ENCODE data around the gene THOC6. TPM values are rescaled to one million over a fixed set of nuclear protein-coding genes. Genes with fewer than 3 reads are reported as not detected.

Gene THOC6
- total RNA-seq, 1 donor, result 23.5 TPM

GRCh38 chr16:3038256-3038655 is 14.4 kb downstream of the THOC6 start:
- TF ChIP-seq CTCF (IDR thresholded peaks at IDR 0.05; ENCODE audit: extremely low read depth, low read depth, low read length), result no peak
- H3K27me3 ChIP-seq (ENCODE audit: insufficient read depth, low read length), result peaks cover 58% of the 10 kb centered on the region

DNA sequence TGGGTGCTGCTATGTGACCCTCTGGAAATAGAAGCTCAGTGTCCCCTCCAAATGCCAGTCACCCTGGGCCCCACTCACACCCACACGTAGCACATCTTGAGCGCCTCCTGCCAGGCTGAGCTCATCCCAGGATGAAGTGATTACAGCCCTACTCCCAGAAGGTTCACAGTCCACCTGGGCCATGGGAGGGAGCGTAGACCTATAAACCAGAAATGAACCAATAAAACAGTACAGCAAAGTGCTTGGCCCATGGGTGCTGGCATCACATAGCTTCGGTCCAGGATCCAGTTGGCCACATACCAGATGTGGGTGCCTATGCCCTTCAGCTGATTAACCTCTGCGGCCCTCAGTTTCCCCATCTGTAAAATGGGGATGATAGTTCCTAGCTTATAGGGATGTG is 15.1 kb downstream of the THOC6 start:
- TF ChIP-seq CTCF (IDR thresholded peaks at IDR 0.05; ENCODE audit: extremely low read depth, low read depth, low read length), result no peak
- Histone ChIP-seq H3K4me3 (ENCODE audit: insufficient read depth, low read length) (no peak overlapping the region), H3K27me3 (ENCODE audit: insufficient read depth, low read length) (peaks cover 57% of the 10 kb centered on the region), H3K36me3 (ENCODE audit: insufficient read depth, low read length) (no peaks in the 10 kb centered on the region), H3K9me3 (ENCODE audit: low read depth, low read length) (no peaks in the 10 kb centered on the region), H3K4me2 (ENCODE audit: insufficient read depth, low read length) (no peak overlapping the region), H4K20me1 (ENCODE audit: insufficient read depth, low read length) (no peaks in the 10 kb centered on the region), H2AFZ (ENCODE audit: low read length) (no peak overlapping the region), H3K27ac (ENCODE audit: low read depth, low read length) (no peak overlapping the region), H3K79me2 (ENCODE audit: insufficient read depth, low read length) (no peaks in the 10 kb centered on the region), H3K4me1 (ENCODE audit: insufficient read depth, low read length) (no peaks in the 10 kb centered on the region)
- DNase-seq (ENCODE audit: insufficient read length, low spot score, missing footprints), result no peak

More at GRCh38 chr16:3038256-3038655, 14.4 kb downstream of the THOC6 start:
- Histone ChIP-seq H3K79me2 (ENCODE audit: insufficient read depth, low read length) (no peaks in the 10 kb centered on the region), H2AFZ (ENCODE audit: low read length) (no peak overlapping the region), H3K9me3 (ENCODE audit: low read depth, low read length) (no peaks in the 10 kb centered on the region), H3K4me1 (ENCODE audit: insufficient read depth, low read length) (no peaks in the 10 kb centered on the region), H3K4me2 (ENCODE audit: insufficient read depth, low read length) (no peak overlapping the region), H4K20me1 (ENCODE audit: insufficient read depth, low read length) (no peaks in the 10 kb centered on the region), H3K36me3 (ENCODE audit: insufficient read depth, low read length) (no peaks in the 10 kb centered on the region), H3K4me3 (ENCODE audit: insufficient read depth, low read length) (no peak overlapping the region), H3K27ac (ENCODE audit: low read depth, low read length) (no peak overlapping the region)
- no peak for DNase-seq (ENCODE audit: insufficient read length, low spot score, missing footprints)

DNA sequence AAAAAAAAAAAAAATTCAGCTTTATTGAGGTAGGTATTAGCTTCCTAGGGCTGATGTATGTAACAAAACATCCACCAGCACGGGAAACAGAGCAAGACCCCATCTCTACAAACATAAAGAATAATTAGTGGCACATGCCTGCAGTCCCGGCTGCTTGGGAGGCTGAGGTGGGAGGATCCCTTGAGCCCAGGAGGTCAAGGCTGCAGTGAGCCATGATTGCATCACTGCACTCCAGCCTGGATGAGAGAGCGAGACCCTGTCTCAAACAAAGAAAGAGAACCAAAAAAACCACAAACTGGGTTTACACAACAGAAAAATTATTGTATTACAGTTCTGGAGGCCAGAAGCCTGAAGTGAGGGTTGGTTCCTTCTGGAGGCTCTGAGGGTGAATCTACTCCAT is 18.5 kb downstream of the THOC6 start:
- no peaks in the 10 kb centered on the region for H3K4me1 ChIP-seq (ENCODE audit: insufficient read depth, low read length)
- DNase-seq (ENCODE audit: insufficient read length, low spot score, missing footprints), result no peak
- no peak overlapping the region for H2AFZ ChIP-seq (ENCODE audit: low read length)
- TF ChIP-seq CTCF (IDR thresholded peaks at IDR 0.05; ENCODE audit: extremely low read depth, low read depth, low read length), result no peak
- no peak overlapping the region for H3K27ac ChIP-seq (ENCODE audit: low read depth, low read length)
- H3K9me3 ChIP-seq (ENCODE audit: low read depth, low read length), result no peaks in the 10 kb centered on the region
- no peak overlapping the region for H3K4me3 ChIP-seq (ENCODE audit: insufficient read depth, low read length)
- no peaks in the 10 kb centered on the region for H4K20me1 ChIP-seq (ENCODE audit: insufficient read depth, low read length)
- no peaks in the 10 kb centered on the region for H3K36me3 ChIP-seq (ENCODE audit: insufficient read depth, low read length)
- H3K79me2 ChIP-seq (ENCODE audit: insufficient read depth, low read length), result no peaks in the 10 kb centered on the region
- H3K4me2 ChIP-seq (ENCODE audit: insufficient read depth, low read length), result no peak overlapping the region
- peaks cover 58% of the 10 kb centered on the region for H3K27me3 ChIP-seq (ENCODE audit: insufficient read depth, low read length)

DNA sequence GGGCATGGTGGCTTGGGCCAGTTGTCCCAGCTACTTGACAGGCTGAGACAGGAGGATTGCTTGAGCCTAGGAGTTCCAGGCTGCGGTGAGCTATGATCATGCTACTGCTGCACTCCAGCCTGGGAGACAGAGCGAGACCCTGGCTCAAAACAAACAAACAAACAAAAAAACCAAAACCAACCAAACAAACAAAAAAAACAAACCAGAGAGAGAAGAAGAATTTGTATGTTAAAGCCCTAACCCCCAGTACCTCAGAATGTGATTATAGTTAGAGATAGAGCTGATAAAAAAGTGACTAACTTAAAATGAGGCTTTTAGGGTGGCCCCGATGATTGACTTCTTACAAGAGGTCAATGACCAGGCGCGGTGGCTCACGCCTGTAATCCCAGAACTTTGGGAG is 20.9 kb downstream of the THOC6 start:
- Histone ChIP-seq H3K4me3 (ENCODE audit: insufficient read depth, low read length) (no peak overlapping the region), H3K36me3 (ENCODE audit: insufficient read depth, low read length) (no peaks in the 10 kb centered on the region), H3K27me3 (ENCODE audit: insufficient read depth, low read length) (peaks cover 59% of the 10 kb centered on the region), H3K27ac (ENCODE audit: low read depth, low read length) (no peak overlapping the region), H3K4me1 (ENCODE audit: insufficient read depth, low read length) (no peaks in the 10 kb centered on the region), H4K20me1 (ENCODE audit: insufficient read depth, low read length) (no peaks in the 10 kb centered on the region), H3K79me2 (ENCODE audit: insufficient read depth, low read length) (no peaks in the 10 kb centered on the region), H3K9me3 (ENCODE audit: low read depth, low read length) (no peaks in the 10 kb centered on the region), H3K4me2 (ENCODE audit: insufficient read depth, low read length) (no peak overlapping the region), H2AFZ (ENCODE audit: low read length) (no peak overlapping the region)
- no peak for DNase-seq (ENCODE audit: insufficient read length, low spot score, missing footprints)
- no peak for TF ChIP-seq CTCF (IDR thresholded peaks at IDR 0.05; ENCODE audit: extremely low read depth, low read depth, low read length)
